Esophagus squamous epithelium (tissue), 4 donors: ENCODE results near the gene FBXO7.

Experiments
- POLR2A ChIP-seq, 4 donors: fragments of 450-650 bp; IDR thresholded peaks; one replicate each; pipeline ENCODE4 v1.6.1; 2017; ENCODE audit warnings: antibody characterized with exemption in 4 of 4, mild to moderate bottlenecking in 4 of 4, moderate library complexity in 3 of 4
- TF ChIP-seq, protein P1 (sequence below), 6 experiments: fragments of 450-650 bp in 4 of 6; fragments of 200-600 bp in 2 of 6; sonication (generic) in 2 of 6; IDR thresholded peaks; one replicate each; pipeline ENCODE4 v1.5.1; 2016 to 2019; ENCODE audit warnings: antibody characterized with exemption in 6 of 6, mild to moderate bottlenecking in 4 of 6, moderate library complexity in 4 of 6

DNA sequence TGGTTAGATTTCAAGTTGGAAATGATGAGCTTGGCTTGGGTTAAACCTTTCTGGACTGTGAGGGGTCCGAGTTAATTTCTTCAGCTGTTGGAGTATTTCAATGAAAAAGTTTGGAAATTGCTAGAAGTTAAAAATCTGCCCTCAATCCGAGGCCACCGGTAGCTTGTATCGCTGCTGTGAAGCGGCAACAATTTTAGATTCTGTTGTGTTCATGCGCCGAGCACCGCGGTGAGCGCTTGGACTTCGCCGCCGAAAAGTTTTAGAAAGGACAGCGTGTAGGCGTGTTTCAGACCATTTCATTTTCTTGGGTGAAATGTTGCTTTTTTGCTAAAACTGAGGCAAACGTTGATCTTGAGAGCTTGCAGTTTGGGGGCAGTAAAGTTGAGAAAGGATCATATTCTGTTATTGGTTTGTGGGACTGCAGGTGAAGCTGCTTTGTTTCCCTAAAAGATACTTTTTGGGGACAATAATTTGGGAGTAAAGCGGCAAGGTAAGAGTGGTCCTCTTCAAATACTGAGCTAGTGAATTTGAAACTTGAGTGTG is 928 bp downstream of the FBXO7 start:
- TF ChIP-seq, protein P1, sequence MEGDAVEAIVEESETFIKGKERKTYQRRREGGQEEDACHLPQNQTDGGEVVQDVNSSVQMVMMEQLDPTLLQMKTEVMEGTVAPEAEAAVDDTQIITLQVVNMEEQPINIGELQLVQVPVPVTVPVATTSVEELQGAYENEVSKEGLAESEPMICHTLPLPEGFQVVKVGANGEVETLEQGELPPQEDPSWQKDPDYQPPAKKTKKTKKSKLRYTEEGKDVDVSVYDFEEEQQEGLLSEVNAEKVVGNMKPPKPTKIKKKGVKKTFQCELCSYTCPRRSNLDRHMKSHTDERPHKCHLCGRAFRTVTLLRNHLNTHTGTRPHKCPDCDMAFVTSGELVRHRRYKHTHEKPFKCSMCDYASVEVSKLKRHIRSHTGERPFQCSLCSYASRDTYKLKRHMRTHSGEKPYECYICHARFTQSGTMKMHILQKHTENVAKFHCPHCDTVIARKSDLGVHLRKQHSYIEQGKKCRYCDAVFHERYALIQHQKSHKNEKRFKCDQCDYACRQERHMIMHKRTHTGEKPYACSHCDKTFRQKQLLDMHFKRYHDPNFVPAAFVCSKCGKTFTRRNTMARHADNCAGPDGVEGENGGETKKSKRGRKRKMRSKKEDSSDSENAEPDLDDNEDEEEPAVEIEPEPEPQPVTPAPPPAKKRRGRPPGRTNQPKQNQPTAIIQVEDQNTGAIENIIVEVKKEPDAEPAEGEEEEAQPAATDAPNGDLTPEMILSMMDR (IDR thresholded peaks at IDR 0.05) = no peak
- TF ChIP-seq POLR2A (IDR thresholded peaks at IDR 0.05) = no peak
